GM21786 (cell line): ENCODE data around the gene ZNF407.
A peak's percentile ranks its signal among the peaks of the same experiment; 100 is the strongest.

Experiments
- ATAC-seq: cut with Tn5 transposase; IDR thresholded peaks from one replicate; pipeline ENCODE4 v1.9.1; 2021; ENCODE audit not compliant: unreplicated experiment

ZNF407 gene

DNA sequence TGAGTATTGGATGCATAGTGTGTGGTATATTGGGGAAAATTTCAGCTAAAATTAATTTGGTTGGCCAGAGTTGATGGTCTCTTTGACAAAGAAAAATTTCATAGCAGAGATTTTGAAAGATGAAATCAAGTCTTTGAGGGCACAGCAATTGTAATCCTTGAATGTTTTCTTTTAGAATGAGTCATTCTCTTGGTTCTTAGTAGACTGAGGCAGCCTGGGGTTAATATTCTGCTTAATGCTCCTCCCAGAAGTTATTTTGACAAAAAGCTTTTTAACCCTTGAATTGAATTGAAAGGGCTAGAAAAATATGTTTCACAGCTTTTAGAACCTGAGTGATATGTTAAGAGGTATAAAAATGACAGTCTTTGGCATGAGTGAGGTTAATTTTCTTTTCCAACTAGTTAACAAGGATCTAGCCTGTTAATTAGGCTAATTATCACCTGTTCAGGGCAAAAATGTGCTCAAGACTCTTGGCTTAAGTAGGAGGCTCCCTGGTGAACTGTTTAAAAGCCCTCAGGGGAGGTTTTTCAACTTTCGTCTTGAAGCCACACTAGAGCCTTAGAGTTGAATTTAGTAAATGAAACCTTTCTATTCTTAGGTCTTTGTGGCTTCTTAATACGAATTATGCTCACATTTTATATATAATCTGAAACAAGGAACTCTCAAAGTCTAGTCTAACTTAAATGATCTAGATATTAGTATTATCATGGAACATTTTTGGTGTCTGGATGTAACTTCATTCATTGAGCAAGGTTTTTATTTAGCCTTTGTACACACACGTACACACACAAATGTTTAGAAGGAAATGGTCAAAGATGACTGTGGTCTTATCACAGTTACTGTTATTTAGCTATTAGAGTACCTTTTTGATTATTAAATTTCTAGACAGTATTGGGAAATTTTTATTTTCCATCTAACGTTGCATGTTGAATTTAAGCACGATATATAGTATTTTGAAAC, 272.5 kb downstream of the ZNF407 start:
- ATAC-seq, result peak; percentile 94

DNA sequence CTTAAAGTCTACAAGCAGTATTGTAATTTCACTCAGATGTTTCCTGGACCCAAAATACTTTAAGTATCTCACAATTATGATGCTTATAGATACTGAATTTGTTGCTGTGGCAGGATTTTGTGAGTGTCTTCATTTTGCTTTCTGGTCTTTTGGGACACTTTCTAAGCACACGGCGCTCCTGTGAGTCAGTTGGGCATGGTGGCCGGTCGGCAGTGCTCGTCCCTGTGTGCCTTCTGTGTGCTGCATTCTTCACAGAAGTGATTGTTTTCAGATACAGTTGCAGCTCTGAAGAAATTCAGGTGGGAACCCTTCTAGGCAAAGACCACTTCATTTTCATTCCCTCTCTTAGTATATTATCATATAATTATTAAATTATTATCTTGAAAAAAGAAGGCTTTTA, 273.3 kb downstream of the ZNF407 start:
- ATAC-seq, result no peak

DNA sequence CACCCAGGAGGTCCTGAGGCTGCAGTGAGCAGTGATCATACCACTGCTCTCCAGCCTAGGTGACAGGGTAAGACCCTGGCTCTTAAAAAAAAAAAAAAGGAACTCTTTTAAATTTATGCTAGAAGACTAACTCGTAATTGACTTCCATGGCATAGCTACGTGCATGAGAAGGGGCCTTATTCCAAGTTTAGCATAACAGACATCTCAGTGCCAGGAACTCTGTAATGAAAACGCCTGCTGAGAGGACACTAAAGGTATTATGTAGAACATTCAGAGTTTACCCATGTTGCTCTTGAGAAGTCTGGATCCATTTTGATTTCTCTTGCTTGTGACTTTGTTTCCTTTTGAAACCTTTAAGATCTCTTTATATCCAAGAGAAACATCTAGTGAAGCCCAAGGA, 276.0 kb downstream of the ZNF407 start:
- no peak for ATAC-seq

DNA sequence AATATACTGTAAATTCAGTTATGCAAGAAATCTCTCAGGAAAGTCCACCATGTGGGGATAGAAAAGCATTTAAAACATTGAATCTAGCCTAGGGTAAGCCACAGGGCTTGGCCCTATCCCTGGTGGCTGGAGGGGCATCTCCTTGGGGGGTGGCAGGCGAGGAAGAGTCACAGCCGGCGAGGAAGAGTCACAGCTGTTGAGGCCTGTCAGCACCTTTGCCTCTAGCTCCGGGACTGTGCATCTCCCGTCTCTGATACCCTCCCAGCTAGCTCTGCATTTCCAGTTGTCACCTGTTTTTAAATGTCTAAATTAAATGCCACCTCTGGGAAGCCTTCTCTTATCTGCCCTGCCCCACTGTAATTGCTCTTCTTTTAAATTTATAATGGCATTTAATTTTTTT, 276.7 kb downstream of the ZNF407 start:
- ATAC-seq, result no peak

DNA sequence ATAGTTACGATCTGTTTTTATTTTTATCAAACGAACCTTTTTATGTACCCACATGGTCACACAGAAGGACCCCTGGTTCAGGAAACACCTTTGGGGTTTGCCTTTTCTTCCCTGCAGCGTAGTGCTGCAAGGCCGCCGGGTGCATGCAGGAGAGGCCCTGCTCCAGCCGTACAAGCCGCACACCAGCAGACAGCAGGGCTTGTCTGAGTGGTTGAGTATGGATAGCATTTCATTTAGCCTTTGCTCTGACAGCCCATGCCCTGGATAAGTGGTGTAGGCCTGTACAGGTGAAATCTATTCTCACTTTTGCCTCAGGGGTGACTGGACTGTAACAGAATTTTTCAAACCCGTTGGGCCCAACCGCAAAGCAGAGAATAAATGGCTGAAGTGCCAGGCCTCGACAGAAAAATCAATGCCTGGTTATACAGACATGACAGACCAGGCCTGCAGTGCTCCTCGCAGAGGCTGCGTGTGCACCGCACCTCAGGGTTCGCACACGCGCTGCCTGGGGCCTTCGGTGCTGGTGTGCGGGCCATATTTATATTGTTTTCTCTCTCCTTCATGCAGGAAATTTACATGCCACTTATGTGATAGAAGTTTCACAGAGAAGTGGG, 279.1 kb downstream of the ZNF407 start:
- no peak for ATAC-seq

DNA sequence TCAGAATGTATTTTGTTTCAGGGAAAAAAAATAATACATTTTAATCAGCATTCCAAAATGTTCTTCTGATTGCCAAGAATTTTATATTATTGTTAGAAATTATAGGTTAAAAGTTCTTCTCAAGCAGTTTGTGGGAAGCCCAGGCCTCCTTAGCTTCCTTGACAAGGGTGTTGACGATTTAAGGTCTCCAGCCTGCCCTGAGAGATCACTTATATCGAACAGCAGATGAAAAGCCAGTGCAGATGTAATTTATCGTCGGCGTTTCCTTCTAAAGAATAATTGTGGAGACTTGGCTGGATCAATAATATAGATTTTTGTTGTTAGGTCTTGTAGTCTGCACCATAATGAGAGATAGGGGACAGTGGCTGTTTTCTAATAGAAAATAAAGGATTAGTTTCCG, 280.6 kb downstream of the ZNF407 start:
- ATAC-seq, result no peak

DNA sequence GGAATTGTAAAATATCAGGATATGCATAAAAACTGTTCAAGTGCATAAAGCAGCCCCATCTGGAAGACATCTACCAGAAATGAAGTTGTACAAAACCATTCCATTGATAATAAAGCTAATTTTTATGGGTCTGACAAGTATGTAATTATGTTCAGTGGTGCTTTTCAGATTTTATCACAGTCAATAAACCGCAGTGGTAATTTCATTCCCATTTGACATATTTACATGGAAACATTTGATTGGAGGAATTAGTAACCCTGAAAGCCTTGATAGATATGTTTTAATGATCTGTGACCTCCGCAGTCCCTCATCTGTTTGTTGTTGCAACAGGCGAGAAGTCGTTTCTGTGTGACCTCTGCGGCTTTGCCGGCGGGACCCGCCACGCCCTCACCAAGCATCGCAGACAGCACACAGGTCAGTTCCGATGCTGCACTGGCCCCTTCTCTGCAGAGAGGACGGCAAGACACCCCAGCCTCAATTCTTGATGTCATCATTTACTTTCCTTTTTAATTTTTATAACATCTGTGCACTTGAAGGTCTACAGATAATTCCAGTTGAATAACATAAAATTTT, 283.1 kb downstream of the ZNF407 start:
- no peak for ATAC-seq

DNA sequence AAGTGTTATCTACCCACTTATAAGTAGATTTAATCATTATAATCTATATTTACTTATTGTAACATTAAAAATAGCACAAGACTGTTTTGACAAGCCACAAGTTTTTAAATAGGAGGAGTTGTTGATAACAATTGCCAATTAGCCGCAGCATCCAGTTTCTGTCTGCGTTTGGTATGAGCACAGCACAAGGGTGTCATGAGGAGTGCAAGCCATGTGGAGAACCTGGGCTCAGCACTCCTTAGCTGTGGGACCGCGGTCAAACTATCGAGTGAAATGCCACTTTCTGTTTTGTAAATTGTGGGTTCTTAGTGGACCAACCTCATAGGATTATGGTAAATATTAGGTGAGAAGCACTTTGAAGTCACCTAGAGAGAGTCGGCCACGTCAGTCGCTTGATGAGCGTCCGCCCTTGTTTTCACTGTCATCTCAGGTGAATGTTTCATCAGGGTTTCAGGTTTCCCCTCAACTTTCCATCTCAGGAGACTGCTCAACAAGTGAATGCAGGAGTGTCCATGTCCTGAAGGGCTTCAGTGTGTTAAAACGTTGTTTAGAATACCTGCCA, 294.5 kb downstream of the ZNF407 start:
- ATAC-seq, result no peak

DNA sequence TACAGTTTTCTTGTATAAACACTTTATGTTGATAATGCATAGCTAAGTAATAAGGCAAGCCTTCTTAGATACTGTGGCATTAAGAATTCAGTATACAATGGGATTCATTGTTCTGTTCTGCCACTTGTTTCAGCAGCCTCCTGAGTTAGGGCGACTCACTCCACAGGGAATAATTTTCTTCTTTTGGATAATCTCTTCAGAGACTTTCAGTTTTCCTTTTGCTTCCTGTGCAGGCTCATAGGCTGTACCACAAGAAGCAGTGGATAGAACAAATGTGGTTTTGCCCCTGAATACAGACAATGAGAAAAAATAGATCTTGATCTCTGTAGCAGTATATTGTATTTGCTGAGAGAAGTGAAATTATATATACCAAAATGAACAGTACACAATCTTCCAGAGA, 298.0 kb downstream of the ZNF407 start:
- ATAC-seq, result no peak

DNA sequence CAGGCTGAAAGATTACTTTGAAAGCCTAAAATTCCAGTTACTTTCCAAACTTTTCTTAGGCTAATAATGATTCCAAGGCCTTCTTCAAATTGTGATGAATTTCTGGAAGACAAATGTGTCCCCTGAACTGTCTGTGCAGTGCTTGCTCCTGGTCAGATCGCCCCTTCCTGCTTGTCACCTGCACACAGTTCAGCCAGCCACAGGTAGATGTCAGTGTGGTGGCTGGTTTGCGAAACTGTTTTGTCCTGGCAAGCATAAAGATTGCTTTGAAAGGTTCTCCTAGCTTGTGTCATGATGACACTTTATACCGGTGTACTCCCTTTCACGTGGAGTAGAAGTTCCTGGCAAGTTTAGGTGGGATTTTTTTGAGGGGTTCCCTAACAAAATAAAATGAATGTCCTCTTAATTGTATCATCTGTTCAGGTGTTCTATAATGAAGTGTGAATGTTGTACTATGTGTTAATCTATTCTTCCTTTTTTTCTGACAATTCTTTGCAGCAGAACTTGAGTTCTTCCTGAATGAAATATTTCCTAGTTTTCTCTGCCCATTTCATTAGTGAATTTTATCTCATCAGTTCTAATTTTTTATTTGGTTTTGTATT, 298.8 kb downstream of the ZNF407 start:
- ATAC-seq, result peak; percentile 74

DNA sequence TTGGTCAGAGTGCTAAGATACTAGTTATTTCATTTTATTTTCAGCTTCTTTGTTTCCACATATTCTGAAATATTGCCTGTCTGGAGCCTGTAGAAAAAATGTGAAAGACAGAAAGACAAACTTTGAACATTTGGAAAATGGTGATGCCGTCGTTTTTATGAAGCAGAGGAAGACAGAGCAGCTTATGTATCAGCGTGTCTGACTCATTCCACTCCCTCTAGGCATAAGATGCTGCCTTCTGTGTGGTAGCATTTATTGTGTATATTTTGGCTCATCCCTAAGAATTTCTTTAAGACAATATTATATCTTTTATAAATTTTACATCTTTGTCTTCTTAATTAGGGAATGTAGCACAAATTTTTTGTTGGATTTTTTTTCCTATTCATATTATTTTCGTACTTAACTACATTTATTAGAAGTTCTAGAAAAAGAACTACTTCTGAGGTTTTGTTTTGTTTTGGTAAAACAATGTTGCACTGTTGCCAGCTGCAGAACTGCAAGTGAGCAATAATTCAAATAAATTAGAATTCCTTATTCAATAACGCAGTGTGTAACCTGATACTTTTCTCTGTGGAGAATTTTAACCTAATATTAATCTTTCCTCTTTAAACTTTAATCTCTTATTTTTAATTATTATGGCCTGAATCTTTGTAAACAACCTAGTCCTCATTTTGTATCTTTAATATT, 300.4 kb downstream of the ZNF407 start:
- no peak for ATAC-seq

DNA sequence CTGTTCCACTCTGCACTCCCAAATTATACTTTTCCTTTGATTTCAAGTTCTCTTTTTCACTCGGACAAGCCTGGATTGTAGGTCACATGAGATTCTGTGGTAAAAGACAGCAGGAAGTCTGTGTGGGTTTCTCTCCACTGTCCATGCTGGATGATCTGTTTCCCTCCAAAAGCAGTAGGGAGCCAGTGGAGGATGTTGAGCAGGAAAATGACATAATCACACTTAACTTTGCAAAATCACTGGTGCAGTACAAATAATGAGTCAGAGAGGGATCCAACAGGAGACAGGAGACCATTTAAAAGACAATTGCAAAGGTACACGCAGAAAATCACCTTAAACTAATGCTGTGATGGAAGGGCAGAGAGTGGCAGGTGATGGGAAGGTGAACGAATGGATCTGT, 301.3 kb downstream of the ZNF407 start:
- ATAC-seq, result no peak

DNA sequence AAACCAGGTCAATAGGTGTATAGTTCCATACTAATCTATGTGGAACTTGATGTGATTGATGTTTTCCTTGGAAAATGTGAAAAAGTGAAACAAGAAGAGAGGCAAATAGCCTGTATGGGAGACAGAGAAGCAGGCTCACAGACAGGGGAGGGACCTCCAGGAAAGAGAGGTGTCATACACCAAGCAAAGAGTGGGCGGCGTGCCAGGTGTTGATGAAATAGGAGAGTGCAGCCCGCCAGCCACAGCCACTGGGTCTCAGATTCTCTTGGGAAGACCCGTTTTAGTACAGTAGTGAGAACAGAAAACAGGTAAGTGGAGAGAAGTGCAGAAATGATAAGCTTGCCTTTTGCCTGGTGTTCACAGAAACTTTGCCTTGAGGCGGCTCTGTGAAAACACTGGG, 301.9 kb downstream of the ZNF407 start:
- ATAC-seq, result no peak

DNA sequence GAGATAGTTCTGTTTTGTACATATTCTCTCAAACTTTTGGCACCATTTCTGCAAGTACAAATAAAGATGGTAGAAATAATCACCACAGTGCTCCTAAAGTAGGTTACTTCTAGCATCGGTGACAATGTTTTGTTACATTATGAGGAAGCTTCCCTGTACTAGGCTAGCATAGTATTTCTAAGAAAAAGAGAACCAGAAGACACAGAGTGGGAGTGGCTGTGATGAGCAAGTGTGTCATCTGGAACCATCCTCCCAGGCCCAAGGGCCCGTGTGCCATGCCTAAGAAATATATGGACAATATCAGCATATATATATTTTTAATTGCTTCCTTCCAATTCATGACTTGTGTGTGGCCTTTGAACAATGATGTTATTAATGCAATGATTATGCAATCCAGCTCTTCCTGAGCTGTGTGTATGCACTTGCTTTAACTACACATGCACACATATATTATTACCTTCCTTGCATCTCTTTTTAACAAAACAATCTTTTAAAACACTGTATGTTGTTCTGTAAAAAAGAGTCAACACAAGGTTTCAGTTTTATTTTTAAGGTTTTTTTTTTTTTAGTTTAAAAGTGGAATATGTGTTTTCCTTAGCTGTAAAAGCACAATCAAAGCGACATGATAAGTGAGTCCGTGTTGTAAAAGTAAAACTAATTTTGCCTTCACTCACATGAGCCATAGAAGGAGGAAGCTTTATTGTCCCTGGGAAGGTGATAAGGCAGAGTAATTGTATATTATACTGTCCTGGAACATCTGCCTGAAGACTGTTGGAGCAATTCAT, 303.9 kb downstream of the ZNF407 start:
- no peak for ATAC-seq

DNA sequence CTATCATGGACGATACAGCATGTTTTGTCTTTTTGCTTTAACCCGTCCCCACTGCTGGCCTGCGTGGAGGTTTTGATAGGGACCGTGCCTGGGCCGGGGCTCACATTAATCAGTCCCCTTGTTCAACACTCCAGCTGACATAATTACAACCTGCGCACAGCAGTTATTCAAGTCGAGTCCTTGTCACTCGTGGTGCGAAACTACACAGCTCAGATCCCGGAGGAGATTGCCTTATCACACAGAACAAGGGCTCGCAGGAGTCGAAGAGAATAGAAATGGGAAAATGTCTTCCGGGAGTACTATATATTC, 304.4 kb downstream of the ZNF407 start:
- no peak for ATAC-seq

DNA sequence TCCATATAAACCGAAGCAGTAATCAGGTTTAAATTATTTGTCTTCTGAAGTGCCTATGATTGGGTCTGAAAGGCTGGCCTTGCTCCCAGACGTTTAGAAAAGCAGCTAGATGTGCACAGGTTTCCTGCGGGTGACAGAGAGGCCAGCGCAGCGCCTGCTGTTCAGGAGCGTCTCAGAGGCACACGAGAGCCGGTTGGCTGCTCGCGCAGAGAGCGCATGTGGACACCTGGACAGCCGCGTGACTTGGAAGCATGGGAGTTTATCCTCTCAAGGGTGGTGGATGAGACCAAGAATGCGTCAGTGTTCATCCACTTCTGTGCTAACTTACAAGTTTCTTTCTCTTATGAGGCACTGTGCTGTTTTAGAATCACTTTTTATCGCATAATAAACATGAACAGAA, 307.6 kb downstream of the ZNF407 start:
- no peak for ATAC-seq

DNA sequence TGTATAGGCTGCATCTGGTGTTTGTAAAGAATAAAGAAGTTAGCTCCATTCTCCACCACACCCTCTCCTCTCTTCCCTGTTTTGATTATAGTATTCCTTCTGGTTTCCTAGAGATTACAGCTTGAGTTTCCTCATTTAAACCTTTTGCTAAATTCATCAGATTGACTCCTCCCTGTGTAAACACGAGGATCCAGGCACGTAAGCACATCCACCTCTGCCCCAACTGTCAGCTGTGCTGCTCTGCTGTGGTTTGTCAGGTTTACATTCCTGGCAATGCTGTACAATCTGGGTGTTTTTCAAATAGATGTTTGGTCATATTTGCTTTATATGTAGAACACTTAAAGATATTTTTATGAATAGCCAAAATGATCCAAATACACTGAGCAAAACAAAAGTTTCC, 308.5 kb downstream of the ZNF407 start:
- ATAC-seq, result no peak

DNA sequence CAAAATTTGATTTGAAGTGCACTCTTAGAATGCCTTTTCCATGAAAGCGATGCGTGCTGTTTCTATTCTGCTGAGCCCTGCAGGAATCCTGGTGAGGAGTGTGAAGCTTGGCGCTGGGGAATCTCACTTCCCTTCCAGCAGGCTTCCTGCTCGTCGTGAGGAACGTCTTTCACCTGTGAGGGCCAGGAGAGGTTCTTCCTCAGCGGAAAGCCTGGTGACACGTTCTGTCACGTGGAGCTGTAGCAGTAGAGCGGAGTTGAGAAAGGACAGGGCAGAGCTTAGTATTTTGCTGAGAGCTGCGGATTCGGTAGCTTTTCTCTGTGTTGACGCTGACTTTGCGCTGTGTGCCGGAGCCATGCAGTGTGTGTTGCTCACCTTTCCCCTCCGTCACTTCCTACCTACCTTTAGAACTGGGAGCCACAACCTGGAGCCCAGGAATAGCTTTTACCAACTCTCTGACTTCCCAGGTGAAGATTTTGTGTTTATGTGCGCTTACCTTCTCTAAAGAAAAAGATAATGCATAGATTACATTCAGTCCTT, 316.5 kb downstream of the ZNF407 start:
- no peak for ATAC-seq

DNA sequence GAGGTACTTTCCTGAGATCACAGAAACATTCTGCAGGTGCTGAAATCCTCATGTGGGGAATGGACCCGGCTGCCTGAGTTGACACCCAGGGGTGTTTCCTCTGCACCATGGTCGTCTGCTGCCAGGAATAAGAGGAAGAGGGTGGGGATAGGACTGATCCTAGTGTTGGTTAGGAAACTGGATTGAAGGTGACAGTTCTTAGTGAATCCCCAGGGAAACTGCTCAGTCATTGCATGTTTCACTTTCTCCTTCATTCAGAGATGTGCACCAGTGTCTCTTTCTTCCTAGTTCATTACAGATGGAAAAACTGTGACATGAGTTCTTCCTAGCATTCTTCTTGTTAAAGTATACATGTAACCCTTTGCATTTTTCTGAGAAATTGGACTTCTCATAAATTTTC, 317.0 kb downstream of the ZNF407 start:
- ATAC-seq, result no peak

DNA sequence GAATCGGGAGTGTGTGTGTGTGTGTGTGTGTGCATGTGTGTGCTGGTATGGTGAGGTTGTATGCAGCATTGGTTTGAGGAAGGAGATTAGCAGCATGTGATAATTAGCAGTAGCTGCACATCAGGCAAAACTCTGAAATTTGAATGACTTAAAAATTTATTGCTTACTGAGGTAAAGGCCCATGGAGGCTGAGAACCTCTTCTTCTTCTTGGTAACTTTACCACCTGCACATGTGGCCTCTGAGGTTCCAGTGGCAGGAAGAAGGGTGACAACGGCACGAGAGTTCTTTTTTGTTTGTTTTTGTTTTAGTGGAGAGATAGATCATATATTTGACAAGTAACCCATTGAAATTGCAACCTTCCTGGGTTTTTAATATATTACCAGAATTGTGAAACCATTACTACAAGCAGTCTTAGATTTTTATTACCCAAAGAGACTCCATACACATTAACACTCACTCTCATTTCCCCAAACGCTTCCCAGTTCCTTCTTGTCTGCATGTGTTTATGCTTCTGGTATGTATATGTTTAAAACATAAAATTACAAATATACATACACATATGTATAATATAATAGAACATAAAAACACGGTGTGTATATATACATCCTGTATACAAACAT, 319.2 kb downstream of the ZNF407 start:
- ATAC-seq, result no peak
